HepG2 (cell line): ENCODE measurements around the gene KNCN. TPM values are rescaled to one million over a fixed set of nuclear protein-coding genes. Genes with fewer than 3 reads are reported as not detected.

Experiments used
- ATAC-seq: fragments of 200-7000 bp; cut with Tn5 transposase; 3 replicates; pipeline ENCODE4 v1.9.1; 2020; ENCODE audit warnings: mild to moderate bottlenecking, moderate library complexity
- BruUV-seq: library from RNA; stranded (reverse); fragments of 400-500 nt; replicated peaks from 2 replicates; lab custom pipeline; 2021; lab: Mats Ljungman, UMichigan
- CTCF ChIA-PET: fragments of 300-600 bp; formaldehyde crosslinking; extraction: SDS; loops from one replicate; lab custom pipeline; 2021; ENCODE audit warnings: low total read pairs, inconsistent platforms, low intra/inter-chr PET ratio; lab: Yijun Ruan, JAX
- POLR2A ChIA-PET: fragments of 350-600 bp; sonication (Branson Sonifier 250); formaldehyde crosslinking; loops from one replicate; lab custom pipeline; 2020; ENCODE audit warnings: antibody characterized with exemption, inconsistent platforms; lab: Yijun Ruan, JAX
- DNase-seq: peaks from one replicate; pipeline ENCODE4 v3.0.0-alpha.2; 2015; ENCODE audit warnings: low spot score
- FAIRE-seq: peaks from 3 replicates; lab custom pipeline; 2011; peaks lifted over from hg19 to GRCh38; lab: Jason Lieb, UNC
- H2AFZ ChIP-seq: one replicate; pipeline ENCODE4 v1.6.1; 2011; ENCODE audit warnings: low read length, inconsistent platforms
- H3K27ac ChIP-seq: fragments of 300-600 bp; 3 replicates; pipeline ENCODE4 v1.8.0; 2011; ENCODE audit warnings: mixed run types, mild to moderate bottlenecking, mixed read lengths, low read length, inconsistent platforms; ENCODE audit not compliant: insufficient read depth; ENCODE audit errors: extremely low read length
- H3K27me3 ChIP-seq, 2 experiments: fragments of 200-600 bp in 1 of 2; 2 replicates in 1 of 2; 3 replicates in 1 of 2; pipeline versions ENCODE4 v1.6.0 to v1.8.0; 2011; ENCODE audit warnings: low read length in 2 of 2, mild to moderate bottlenecking in 2 of 2, moderate library complexity in 2 of 2, inconsistent platforms in 1 of 2; ENCODE audit not compliant: insufficient read depth in 2 of 2, control insufficient read depth in 1 of 2
- H3K36me3 ChIP-seq, 2 experiments: fragments of 200-600 bp in 1 of 2; replicated peaks in 1 of 2; 2 replicates in 1 of 2; 3 replicates in 1 of 2; pipeline versions ENCODE4 v1.5.1 to v1.8.0; 2011; ENCODE audit warnings: low read length in 2 of 2, inconsistent platforms in 1 of 2; ENCODE audit not compliant: insufficient read depth in 2 of 2, control insufficient read depth in 1 of 2
- H3K4me1 ChIP-seq: 2 replicates; pipeline ENCODE4 v1.5.1; 2012; ENCODE audit warnings: low read length, inconsistent platforms; ENCODE audit not compliant: insufficient read depth
- H3K4me2 ChIP-seq: 2 replicates; pipeline ENCODE4 v1.6.0; 2011; ENCODE audit warnings: low read depth, low read length, inconsistent platforms
- H3K4me3 ChIP-seq, 3 experiments: fragments of 200-600 bp in 1 of 3; sonication (generic), shearing (Covaris generic) in 1 of 3; replicated peaks in 1 of 3; 2 replicates each; pipeline ENCODE4 v1.5.1; 2011 to 2016; ENCODE audit warnings: low read length in 3 of 3, inconsistent platforms in 2 of 3, low read depth in 2 of 3, mild to moderate bottlenecking in 2 of 3, control low read depth in 1 of 3, mixed read lengths in 1 of 3; ENCODE audit not compliant: insufficient read depth in 1 of 3
- H3K79me2 ChIP-seq: one replicate; pipeline ENCODE4 v1.6.1; 2011; ENCODE audit warnings: low read length, inconsistent platforms; ENCODE audit not compliant: insufficient read depth
- H3K9ac ChIP-seq: 2 replicates; pipeline ENCODE4 v1.6.0; 2011; ENCODE audit warnings: mild to moderate bottlenecking, low read depth, low read length, inconsistent platforms; ENCODE audit not compliant: insufficient read depth
- H3K9me3 ChIP-seq: 2 replicates; pipeline ENCODE4 v1.5.1; 2012; ENCODE audit warnings: mild to moderate bottlenecking, low read length
- H4K20me1 ChIP-seq: 2 replicates; pipeline ENCODE4 v1.6.0; 2011; ENCODE audit warnings: inconsistent platforms, mild to moderate bottlenecking, low read length, moderate library complexity; ENCODE audit not compliant: insufficient read depth
- EP300 ChIP-seq, 3 experiments: sonication (generic) in 1 of 3; formaldehyde crosslinking in 1 of 3; IDR thresholded peaks; 2 replicates each; pipeline versions ENCODE4 v1.5.1 to v1.6.1; 2011 to 2020; ENCODE audit warnings: low read depth in 2 of 3, low read length in 2 of 3, borderline replicate concordance in 1 of 3, improper control_type of control experiment in 1 of 3, mild to moderate bottlenecking in 1 of 3, missing genetic modification reagents in 1 of 3, moderate library complexity in 1 of 3
- HIVEP1 ChIP-seq: sonication (generic); formaldehyde crosslinking; IDR thresholded peaks from 2 replicates; pipeline ENCODE4 v1.4.0; 2020; ENCODE audit warnings: mild to moderate bottlenecking, missing genetic modification reagents
- HMGXB3 ChIP-seq: sonication (generic); formaldehyde crosslinking; IDR thresholded peaks from 2 replicates; pipeline ENCODE4 v1.4.0; 2020; ENCODE audit warnings: missing genetic modification reagents, borderline replicate concordance
- HNRNPL ChIP-seq: fragments of 200-400 bp; formaldehyde crosslinking; IDR thresholded peaks from 2 replicates; pipeline ENCODE4 v1.6.1; 2017; ENCODE audit warnings: mild to moderate bottlenecking, low read depth, low read length
- HNRNPLL ChIP-seq: fragments of 200-400 bp; formaldehyde crosslinking; IDR thresholded peaks from 2 replicates; pipeline ENCODE4 v1.6.1; 2017; ENCODE audit warnings: mild to moderate bottlenecking, low read depth, low read length; ENCODE audit not compliant: poor library complexity, severe bottlenecking
- KDM4B ChIP-seq: sonication (generic); formaldehyde crosslinking; IDR thresholded peaks from 2 replicates; pipeline ENCODE4 v1.4.0; 2020; ENCODE audit warnings: missing genetic modification reagents
- KLF12 ChIP-seq: sonication (generic); formaldehyde crosslinking; IDR thresholded peaks from 2 replicates; pipeline ENCODE4 v1.4.0; 2020; ENCODE audit warnings: missing genetic modification reagents, borderline replicate concordance
- PAWR ChIP-seq: sonication (generic); formaldehyde crosslinking; IDR thresholded peaks from 2 replicates; pipeline ENCODE4 v1.4.0; 2020; ENCODE audit warnings: missing genetic modification reagents, mild to moderate bottlenecking, borderline replicate concordance
- PHF8 ChIP-seq: sonication (generic); formaldehyde crosslinking; IDR thresholded peaks from 2 replicates; pipeline ENCODE4 v1.5.0; 2020; ENCODE audit warnings: missing genetic modification reagents
- SALL1 ChIP-seq: sonication (generic); formaldehyde crosslinking; IDR thresholded peaks from 2 replicates; pipeline ENCODE4 v1.8.0; 2022; ENCODE audit warnings: mild to moderate bottlenecking, missing genetic modification reagents
- SP5 ChIP-seq: IDR thresholded peaks from 2 replicates; pipeline ENCODE4 v1.6.1; 2016; ENCODE audit warnings: low read depth, borderline replicate concordance
- TAF15 ChIP-seq: fragments of 200-400 bp; formaldehyde crosslinking; IDR thresholded peaks from one replicate; pipeline ENCODE4 v1.6.1; 2018; ENCODE audit warnings: mild to moderate bottlenecking, low read depth, low read length; ENCODE audit not compliant: poor library complexity, severe bottlenecking
- XRCC5 ChIP-seq: fragments of 200-400 bp; formaldehyde crosslinking; optimal IDR thresholded peaks from 2 replicates; pipeline ENCODE3; 2017; ENCODE audit warnings: mild to moderate bottlenecking, low read length
- ZMAT3 ChIP-seq: sonication (generic); formaldehyde crosslinking; conservative IDR thresholded peaks from 2 replicates; pipeline ENCODE4 v1.7.0; 2021; ENCODE audit warnings: missing genetic modification reagents
- ZNF121 ChIP-seq: sonication (generic); formaldehyde crosslinking; IDR thresholded peaks from 2 replicates; pipeline ENCODE4 v1.5.0; 2020; ENCODE audit warnings: mild to moderate bottlenecking, missing genetic modification reagents
- ZNF138 ChIP-seq: sonication (generic); formaldehyde crosslinking; IDR thresholded peaks from 2 replicates; pipeline ENCODE4 v1.5.0; 2020; ENCODE audit warnings: mild to moderate bottlenecking, low read depth, missing genetic modification reagents
- ZNF451 ChIP-seq: sonication (generic); formaldehyde crosslinking; IDR thresholded peaks from 2 replicates; pipeline ENCODE4 v1.5.0; 2020; ENCODE audit warnings: mild to moderate bottlenecking, missing genetic modification reagents
- ZNF564 ChIP-seq: sonication (generic); formaldehyde crosslinking; IDR thresholded peaks from 2 replicates; pipeline ENCODE4 v1.8.1; 2023; ENCODE audit warnings: mild to moderate bottlenecking, missing genetic modification reagents
- ZNF792 ChIP-seq: IDR thresholded peaks from 2 replicates; pipeline ENCODE4 v1.6.1; 2016
- WGBS: methylation state at CpG from one replicate; pipeline ENCODE4 v1.1.6; 2017; ENCODE audit warnings: low lambda C conversion rate; 5-methylcytosine and 5-hydroxymethylcytosine counted together
- in situ Hi-C: cut with HindIII; loops from 2 replicates; pipeline ENCODE4 v1.10.0; 2017; ENCODE audit warnings: low pct_unique_long_range_greater_than_20kb; ENCODE audit not compliant: extremely low pct_ligation_motif_present
- intact Hi-C: fragments of 100-400 bp; cut with micrococcal nuclease; formaldehyde crosslinking; loops from one replicate; pipeline ENCODE4 v1.10.0; 2022; ENCODE audit not compliant: unreplicated experiment
- polyA plus RNA-seq, 8 experiments: library from polyadenylated mRNA; depleted of rRNA in 3 of 8; stranded (reverse) in 7 of 8; unstranded in 1 of 8; fragments of >200 nt; fragmentation: Illumina TruSeq in 4 of 8; extraction: Trizol in 4 of 8; gene quantifications; 2 replicates each; pipeline versions ENCODE4 v1.2.1 to v1.2.3, GENCODE V29; 2011 to 2016; ENCODE audit warnings: low read depth in 4 of 8, missing spikeins in 1 of 8, mixed read lengths in 1 of 8; ENCODE audit not compliant: insufficient read depth in 1 of 8
- total RNA-seq, 5 experiments: library from RNA; depleted of rRNA; stranded (reverse); fragments of >200 nt; fragmentation: Illumina TruSeq; extraction: Trizol; gene quantifications; 2 replicates each; pipeline ENCODE4 v1.2.3, GENCODE V29; 2016; ENCODE audit warnings: low read depth in 1 of 5

The KNCN gene
- total and polyA plus RNA-seq, 2 of the 13 experiments (the other 11 are each of a cell fraction or from before 2014, with no cell fraction given): not detected

- TF ChIP-seq HMGXB3 (CRISPR knock-in tag) (no peak), HNRNPL (no peak)
These were observed 24.3 kb upstream of the KNCN start (continued) for GRCh38 chr1:46575778-46576177.

- H3K4me3 ChIP-seq: no peak overlapping the region
- no peaks in the 10 kb centered on the region for H3K27me3 ChIP-seq
- in situ Hi-C loops: no loop called here
- H3K27ac ChIP-seq: no peak overlapping the region
- no peaks in the 10 kb centered on the region for H4K20me1 ChIP-seq
- intact Hi-C loops: loop anchor here (2.0 kb wide), 1 partner anchor 42 kb away; no protein-coding TSS in a partner anchor
- no peak overlapping the region for H3K4me2 ChIP-seq
- H3K9me3 ChIP-seq: no peaks in the 10 kb centered on the region
- ChIA-PET CTCF (no interaction called here), POLR2A (no interaction called here)
- no peaks in the 10 kb centered on the region for H3K79me2 ChIP-seq
- no peak overlapping the region for H2AFZ ChIP-seq
- no TSS peak for BruUV-seq
- H3K4me1 ChIP-seq: no peaks in the 10 kb centered on the region; the same call in 1 of the 2 replicates
- TF ChIP-seq KLF12 (CRISPR knock-in tag): no peak
- no peak for TF ChIP-seq PHF8 (CRISPR knock-in tag)
- no peak for TF ChIP-seq KDM4B (CRISPR knock-in tag)
- no peak for TF ChIP-seq ZNF792
- TF ChIP-seq ZNF121 (CRISPR knock-in tag): no peak
- TF ChIP-seq ZNF451 (CRISPR knock-in tag): no peak
- TF ChIP-seq ZNF564 (CRISPR knock-in tag): no peak
- no peak for TF ChIP-seq SP5 (CRISPR knock-in tag)
- no peak for TF ChIP-seq ZMAT3 (CRISPR knock-in tag)
- TF ChIP-seq ZNF138 (CRISPR knock-in tag): no peak
- TF ChIP-seq PAWR: no peak
- TF ChIP-seq TAF15: no peak
- TF ChIP-seq EP300 (IDR thresholded peaks at IDR 0.05; ENCODE audit: low read depth in 2 of 2, low read length in 2 of 2): no peak
- no peak for TF ChIP-seq EP300 (CRISPR knock-in tag; IDR thresholded peaks at IDR 0.05; ENCODE audit: borderline replicate concordance)
- no peak for TF ChIP-seq XRCC5
- no peak for TF ChIP-seq SALL1 (CRISPR knock-in tag)
- TF ChIP-seq HIVEP1 (CRISPR knock-in tag): no peak
- no peak for TF ChIP-seq HNRNPLL
- 93% methylated on average over 12 of the region's 12 CpGs for WGBS
- peaks cover 13 to 24% of the 10 kb centered on the region in 2 experiments; a peak in 4 of 5 replicates for H3K36me3 ChIP-seq
- ATAC-seq (no peak), DNase-seq (no peak), FAIRE-seq (no peak)
- no peak overlapping the region for H3K9ac ChIP-seq
These were observed 23.9 kb upstream of the KNCN start for GRCh38 chr1:46575300-46575699.
